IMR-90 (cell line): ENCODE measurements around the gene PADI2. TPM values are rescaled to one million over a fixed set of nuclear protein-coding genes. Genes with fewer than 3 reads are reported as not detected.

ENCODE experiments used
- ATAC-seq: fragments of 200-7000 bp; cut with Tn5 transposase; 2 replicates; pipeline ENCODE4 v1.9.1; 2020; ENCODE audit warnings: low read depth, mild to moderate bottlenecking, moderate library complexity
- BruUV-seq: library from RNA; stranded (reverse); fragments of 400-500 nt; replicated peaks from 2 replicates; lab custom pipeline; 2021; lab: Mats Ljungman, UMichigan
- CTCF ChIA-PET: fragments of 300-600 bp; formaldehyde crosslinking; extraction: SDS; loops from one replicate; lab custom pipeline; 2021; ENCODE audit warnings: antibody characterized with exemption; lab: Yijun Ruan, JAX
- POLR2A ChIA-PET: fragments of 300-600 bp; sonication (Branson Sonifier 250); formaldehyde crosslinking; loops from one replicate; lab custom pipeline; 2022; ENCODE audit warnings: antibody characterized with exemption; ENCODE audit not compliant: unreplicated experiment; lab: Charles Lee
- DNase-seq: peaks from one replicate; pipeline ENCODE4 v3.0.0; 2013
- H2AFZ ChIP-seq: replicated peaks from 2 replicates; pipeline ENCODE3; 2013; ENCODE audit warnings: low read length, mild to moderate bottlenecking; ENCODE audit not compliant: poor library complexity
- H2AK5ac ChIP-seq: 2 replicates; pipeline ENCODE4 v1.6.1; 2013; ENCODE audit warnings: low read depth, low read length, inconsistent platforms
- H2AK9ac ChIP-seq: replicated peaks from 2 replicates; pipeline ENCODE3; 2013; ENCODE audit warnings: mild to moderate bottlenecking, low read depth, low read length, moderate library complexity; ENCODE audit not compliant: poor library complexity
- H2BK120ac ChIP-seq: 2 replicates; pipeline ENCODE4 v1.6.1; 2013; ENCODE audit warnings: low read depth, low read length, inconsistent platforms
- H2BK15ac ChIP-seq: 3 replicates; pipeline ENCODE4 v1.6.1; 2013; ENCODE audit warnings: low read depth, low read length, inconsistent platforms
- H2BK20ac ChIP-seq: 2 replicates; pipeline ENCODE4 v1.6.1; 2013; ENCODE audit warnings: low read depth, mild to moderate bottlenecking, inconsistent platforms, low read length, moderate library complexity
- H2BK5ac ChIP-seq: 2 replicates; pipeline ENCODE4 v1.6.1; 2013; ENCODE audit warnings: mild to moderate bottlenecking, low read depth, low read length, inconsistent platforms; ENCODE audit not compliant: poor library complexity, severe bottlenecking
- H3K14ac ChIP-seq: replicated peaks from 2 replicates; pipeline ENCODE4 v1.6.1; 2013; ENCODE audit warnings: low read depth, low read length, inconsistent platforms
- H3K18ac ChIP-seq: 2 replicates; pipeline ENCODE4 v1.6.1; 2013; ENCODE audit warnings: low read depth, low read length, control low read depth
- H3K23ac ChIP-seq: 2 replicates; pipeline ENCODE4 v1.6.1; 2013; ENCODE audit warnings: low read depth, low read length, inconsistent platforms
- H3K27ac ChIP-seq: 2 replicates; pipeline ENCODE4 v1.5.1; 2013; ENCODE audit warnings: mild to moderate bottlenecking, control low read depth, low read length; ENCODE audit not compliant: insufficient read depth
- H3K27me3 ChIP-seq: 2 replicates; pipeline ENCODE4 v1.6.1; 2013; ENCODE audit warnings: low read length; ENCODE audit not compliant: control insufficient read depth, insufficient read depth
- H3K36me3 ChIP-seq: 2 replicates; pipeline ENCODE4 v1.6.1; 2013; ENCODE audit warnings: low read length, mixed read lengths; ENCODE audit not compliant: control insufficient read depth, insufficient read depth
- H3K4ac ChIP-seq: 2 replicates; pipeline ENCODE4 v1.6.1; 2013; ENCODE audit warnings: low read depth, low read length, inconsistent platforms
- H3K4me1 ChIP-seq: 2 replicates; pipeline ENCODE4 v1.6.1; 2013; ENCODE audit warnings: low read length, mixed read lengths; ENCODE audit not compliant: control insufficient read depth, insufficient read depth
- H3K4me2 ChIP-seq: 2 replicates; pipeline ENCODE4 v1.6.1; 2013; ENCODE audit warnings: low read depth, mild to moderate bottlenecking, control low read depth, low read length, moderate library complexity
- H3K4me3 ChIP-seq: 2 replicates; pipeline ENCODE4 v1.5.1; 2013; ENCODE audit warnings: low read depth, mild to moderate bottlenecking, control low read depth, low read length, moderate library complexity; ENCODE audit not compliant: insufficient read depth
- H3K56ac ChIP-seq: 2 replicates; pipeline ENCODE4 v1.6.1; 2013; ENCODE audit warnings: low read length, inconsistent platforms; ENCODE audit not compliant: insufficient read depth; ENCODE audit errors: extremely low read depth
- H3K79me1 ChIP-seq, 2 experiments: 2 replicates each; pipeline ENCODE4 v1.6.1; 2013; ENCODE audit warnings: low read length in 2 of 2, inconsistent platforms in 1 of 2, low read depth in 1 of 2
- H3K9ac ChIP-seq: 2 replicates; pipeline ENCODE4 v1.6.1; 2013; ENCODE audit warnings: low read depth, low read length, control low read depth
- H3K9me1 ChIP-seq: 2 replicates; pipeline ENCODE4 v1.6.1; 2013; ENCODE audit warnings: low read length, inconsistent platforms; ENCODE audit not compliant: insufficient read depth
- H3K9me3 ChIP-seq: 2 replicates; pipeline ENCODE4 v1.6.1; 2013; ENCODE audit warnings: low read length; ENCODE audit not compliant: control insufficient read depth, insufficient read depth
- H4K20me1 ChIP-seq: 2 replicates; pipeline ENCODE4 v1.6.1; 2013; ENCODE audit warnings: low read length, inconsistent platforms; ENCODE audit not compliant: insufficient read depth
- H4K5ac ChIP-seq: 2 replicates; pipeline ENCODE4 v1.6.1; 2013; ENCODE audit warnings: mild to moderate bottlenecking, low read depth, low read length, control low read depth
- H4K8ac ChIP-seq, 2 experiments: 2 replicates each; pipeline ENCODE4 v1.6.1; 2013; ENCODE audit warnings: low read depth in 2 of 2, low read length in 2 of 2, control low read depth in 1 of 2, inconsistent platforms in 1 of 2
- H4K91ac ChIP-seq: 2 replicates; pipeline ENCODE4 v1.6.1; 2013; ENCODE audit warnings: low read depth, low read length, inconsistent platforms; ENCODE audit not compliant: insufficient read depth
- BHLHE40 ChIP-seq: fragments of 150-350 bp; IDR thresholded peaks from 2 replicates; pipeline ENCODE4 v1.6.1; 2016; ENCODE audit warnings: mild to moderate bottlenecking, low read depth, low read length
- CTCF ChIP-seq: conservative IDR thresholded peaks from 2 replicates; pipeline ENCODE4 v1.5.1; 2012; ENCODE audit warnings: mild to moderate bottlenecking, low read depth, low read length, improper control_type of control experiment
- FOS ChIP-seq: fragments of 150-350 bp; IDR thresholded peaks from 2 replicates; pipeline ENCODE4 v1.6.1; 2016; ENCODE audit warnings: low read depth, low read length
- MAFK ChIP-seq: IDR thresholded peaks from 2 replicates; pipeline ENCODE4 v1.6.1; 2012; ENCODE audit warnings: low read depth, low read length, improper control_type of control experiment
- MAZ ChIP-seq: IDR thresholded peaks from 2 replicates; pipeline ENCODE4 v1.6.1; 2012; ENCODE audit warnings: low read depth, mild to moderate bottlenecking, low read length, improper control_type of control experiment, moderate library complexity, borderline replicate concordance
- NFE2L2 ChIP-seq: fragments of 150-350 bp; IDR thresholded peaks from 2 replicates; pipeline ENCODE4 v1.6.1; 2016; ENCODE audit warnings: low read depth, mild to moderate bottlenecking, low read length
- POLR2A ChIP-seq: IDR thresholded peaks from 2 replicates; pipeline ENCODE4 v1.6.1; 2012; ENCODE audit warnings: mild to moderate bottlenecking, low read depth, low read length
- RCOR1 ChIP-seq: IDR thresholded peaks from 2 replicates; pipeline ENCODE4 v1.6.1; 2012; ENCODE audit warnings: mild to moderate bottlenecking, low read length, improper control_type of control experiment; ENCODE audit not compliant: insufficient replicate concordance
- RFX5 ChIP-seq: IDR thresholded peaks from 2 replicates; pipeline ENCODE4 v1.8.0; 2012; ENCODE audit warnings: low read depth, mild to moderate bottlenecking, low read length, moderate library complexity
- SMC3 ChIP-seq: fragments of 150-350 bp; IDR thresholded peaks from 2 replicates; pipeline ENCODE4 v1.6.1; 2016; ENCODE audit warnings: low read depth, mild to moderate bottlenecking, antibody characterized with exemption, low read length, moderate library complexity
- USF2 ChIP-seq: fragments of 150-350 bp; IDR thresholded peaks from 2 replicates; pipeline ENCODE4 v1.6.1; 2017; ENCODE audit warnings: mild to moderate bottlenecking, antibody characterized with exemption, low read length, low read depth
- WGBS, 2 experiments: methylation state at CpG; one replicate each; pipeline versions ENCODE4 v1.1.5 to v1.1.7; 2013; ENCODE audit warnings: missing lambda C conversion rate in 2 of 2; ENCODE audit not compliant: insufficient read length in 1 of 2; ENCODE audit errors: extremely low coverage in 2 of 2; 5-methylcytosine and 5-hydroxymethylcytosine counted together
- dilution Hi-C: fragments of 300-500 bp; cut with HindIII; formaldehyde crosslinking; loops from one replicate; pipeline ENCODE4 v1.14.3; 2018; ENCODE audit warnings: low sequenced_read_pairs; ENCODE audit not compliant: unreplicated experiment
- in situ Hi-C: fragments of 300-500 bp; cut with MboI; formaldehyde crosslinking; loops from 3 replicates; pipeline ENCODE4 v1.14.3; 2019; ENCODE audit warnings: low sequenced_read_pairs, inconsistent platforms, mixed read lengths
- intact Hi-C: fragments of 100-400 bp; cut with micrococcal nuclease; formaldehyde crosslinking; loops from 2 replicates; pipeline ENCODE4 v1.10.0; 2022
- polyA plus RNA-seq, 3 experiments: library from polyadenylated mRNA; depleted of rRNA; stranded (reverse); fragments of >200 nt; gene quantifications; 2 replicates each; pipeline ENCODE4 v1.2.3, GENCODE V29; 2012; ENCODE audit warnings: low replicate concordance in 1 of 3
- total RNA-seq: library from RNA; depleted of rRNA; stranded (reverse); fragments of >200 nt; gene quantifications from 2 replicates; pipeline ENCODE4 v1.2.3, GENCODE V29; 2012

Gene PADI2
- total and polyA plus RNA-seq, 2 of the 4 experiments (the other 2 are of a cell fraction): not detected

- Histone ChIP-seq H3K14ac (no peak overlapping the region), H2BK5ac (no peak overlapping the region), H3K27ac (no peak overlapping the region), H3K27me3 (peaks cover 48% of the 10 kb centered on the region), H3K4me1 (no peaks in the 10 kb centered on the region), H3K4ac (no peak overlapping the region), H2AFZ (no peak overlapping the region), H4K8ac (no peak overlapping the region), H3K36me3 (no peaks in the 10 kb centered on the region), H3K4me2 (no peak overlapping the region), H4K20me1 (no peaks in the 10 kb centered on the region), H2AK5ac (no peak overlapping the region), H3K9me1 (no peaks in the 10 kb centered on the region), H3K23ac (no peak overlapping the region), H2BK120ac (no peak overlapping the region), H3K18ac (no peak overlapping the region), H4K5ac (no peak overlapping the region), H4K91ac (no peak overlapping the region), H2BK15ac (no peak overlapping the region), H3K56ac (no peak overlapping the region), H3K79me1 (no peaks in the 10 kb centered on the region), H3K4me3 (no peak overlapping the region), H2AK9ac (no peak overlapping the region), H3K9me3 (no peaks in the 10 kb centered on the region), H2BK20ac (no peak overlapping the region), H3K9ac (no peak overlapping the region)
- TF ChIP-seq USF2: no peak
- no peak for TF ChIP-seq NFE2L2
- TF ChIP-seq RFX5: no peak
- TF ChIP-seq SMC3: no peak
- TF ChIP-seq FOS: no peak
- no peak for TF ChIP-seq BHLHE40
- no peak for TF ChIP-seq RCOR1
- TF ChIP-seq MAFK: no peak
- no peak for TF ChIP-seq POLR2A
- no peak for TF ChIP-seq CTCF
- TF ChIP-seq MAZ: no peak
- dilution Hi-C loops: no loop called here
- no TSS peak for BruUV-seq
- ChIA-PET POLR2A (no interaction called here), CTCF (no interaction called here)
- intact Hi-C loops: no loop called here
- no CpG with 5 or more reads among the region's 1 CpG for WGBS, 2 experiments
- DNase-seq (peak; percentile 18), ATAC-seq (no peak)
- in situ Hi-C loops: no loop called here
Measured at GRCh38 chr1:17108786-17109185, 10.5 kb downstream of the PADI2 start.
